ENCODE results near the gene DXO. TPM values are rescaled to one million over a fixed set of nuclear protein-coding genes. Genes with fewer than 3 reads are reported as not detected.

DXO gene
- total RNA-seq, 1 experiment from 2014 or later: 43.6 TPM

- Mint-ChIP-seq H3K9me3 (ENCODE audit: low read depth, unreplicated experiment) (no peaks in the 10 kb centered on the region), H3K36me3 (ENCODE audit: insufficient read depth, unreplicated experiment) (peaks cover 92% of the 10 kb centered on the region), H3K27ac (ENCODE audit: unreplicated experiment) (peak overlapping the region; percentile 98), H3K4me1 (ENCODE audit: low read depth, unreplicated experiment) (peaks cover 27% of the 10 kb centered on the region), H3K27me3 (ENCODE audit: unreplicated experiment) (no peaks in the 10 kb centered on the region), H3K4me3 (ENCODE audit: low read depth, unreplicated experiment) (peak overlapping the region; percentile 86)
- BruUV-seq (replicated peaks): no TSS peak
- no peak for TF ChIP-seq CTCF (IDR thresholded peaks at IDR 0.05; ENCODE audit: unreplicated experiment)
- intact Hi-C loops (cut with micrococcal nuclease; ENCODE audit: unreplicated experiment): no loop called here
- DNase-seq: no peak
- CTCF ChIA-PET: interaction anchor here (0.6 to 1.6 kb wide), 4 partner anchors 18 to 275 kb away, joined by 3 to 5 read pairs (median 4); no protein-coding TSS in a partner anchor
These were observed 1.2 kb downstream of the DXO start for GRCh38 chr6:31970604-31971271.

GRCh38 chr6:31969712-31970603 is 2.0 kb downstream of the DXO start:
- H3K4me3 Mint-ChIP-seq (ENCODE audit: low read depth, unreplicated experiment): peak overlapping the region; percentile 86
- intact Hi-C loops (cut with micrococcal nuclease; ENCODE audit: unreplicated experiment): no loop called here
- CTCF ChIA-PET: interaction anchor here (0.6 to 1.6 kb wide), 2 partner anchors 195 to 274 kb away, joined by 3 to 4 read pairs; no protein-coding TSS in a partner anchor
- peaks cover 90% of the 10 kb centered on the region for H3K36me3 Mint-ChIP-seq (ENCODE audit: insufficient read depth, unreplicated experiment)
- no peak for DNase-seq
- H3K27ac Mint-ChIP-seq (ENCODE audit: unreplicated experiment): peak overlapping the region; percentile 98
- no TSS peak for BruUV-seq (replicated peaks)
- no peaks in the 10 kb centered on the region for H3K27me3 Mint-ChIP-seq (ENCODE audit: unreplicated experiment)
- TF ChIP-seq CTCF (IDR thresholded peaks at IDR 0.05; ENCODE audit: unreplicated experiment): no peak
- H3K4me1 Mint-ChIP-seq (ENCODE audit: low read depth, unreplicated experiment): peaks cover 27% of the 10 kb centered on the region
- H3K9me3 Mint-ChIP-seq (ENCODE audit: low read depth, unreplicated experiment): no peaks in the 10 kb centered on the region

- BruUV-seq (replicated peaks): no TSS peak
- peak overlapping the region; percentile 86 for H3K4me3 Mint-ChIP-seq (ENCODE audit: low read depth, unreplicated experiment)
- DNase-seq: no peak
These were observed 2.9 kb downstream of the DXO start for GRCh38 chr6:31968791-31969711.

More at GRCh38 chr6:31968791-31969711, 2.9 kb downstream of the DXO start:
- no peak for TF ChIP-seq CTCF (IDR thresholded peaks at IDR 0.05; ENCODE audit: unreplicated experiment)
- H3K27me3 Mint-ChIP-seq (ENCODE audit: unreplicated experiment): no peaks in the 10 kb centered on the region
- H3K36me3 Mint-ChIP-seq (ENCODE audit: insufficient read depth, unreplicated experiment): peaks cover 82% of the 10 kb centered on the region
- peak overlapping the region; percentile 98 for H3K27ac Mint-ChIP-seq (ENCODE audit: unreplicated experiment)
- H3K4me1 Mint-ChIP-seq (ENCODE audit: low read depth, unreplicated experiment): peaks cover 26% of the 10 kb centered on the region
- H3K9me3 Mint-ChIP-seq (ENCODE audit: low read depth, unreplicated experiment): no peaks in the 10 kb centered on the region
- CTCF ChIA-PET: interaction anchor here (0.6 kb wide), 2 partner anchors 21 to 40 kb away, joined by 3 to 4 read pairs; no protein-coding TSS in a partner anchor
- intact Hi-C loops (cut with micrococcal nuclease; ENCODE audit: unreplicated experiment): no loop called here

Data from Calu3 (cell line).